MCF 10A (cell line): ENCODE results near the gene AGER. TPM values are rescaled to one million over a fixed set of nuclear protein-coding genes. Genes with fewer than 3 reads are reported as not detected.

Source experiments
- BruUV-seq: library from RNA; stranded (reverse); fragments of 400-500 nt; replicated peaks from 2 replicates; lab custom pipeline; 2021; lab: Mats Ljungman, UMichigan
- CTCF ChIA-PET: fragments of 300-600 bp; sonication (Branson Sonifier 250); formaldehyde crosslinking; extraction: SDS; loops from one replicate; lab custom pipeline; 2021; ENCODE audit warnings: antibody characterized with exemption, inconsistent platforms; lab: Yijun Ruan, JAX
- POLR2A ChIA-PET: fragments of 300-600, 350-650 bp; sonication (Branson Sonifier 250); formaldehyde crosslinking; extraction: SDS; loops from one replicate; lab custom pipeline; 2020; ENCODE audit warnings: antibody characterized with exemption, inconsistent platforms; lab: Yijun Ruan, JAX
- DNase-seq: peaks from one replicate; pipeline ENCODE4 v3.0.0-alpha.2; 2018; ENCODE audit not compliant: unreplicated experiment
- H3K27ac Mint-ChIP-seq: one replicate; pipeline ENCODE4 v1.8.0; 2022; ENCODE audit warnings: mild to moderate bottlenecking, low read depth, mixed read lengths; ENCODE audit not compliant: unreplicated experiment
- H3K27me3 Mint-ChIP-seq: one replicate; pipeline ENCODE4 v1.8.0; 2022; ENCODE audit warnings: mixed read lengths; ENCODE audit not compliant: insufficient read depth, unreplicated experiment
- H3K36me3 Mint-ChIP-seq: one replicate; pipeline ENCODE4 v1.8.0; 2022; ENCODE audit warnings: mild to moderate bottlenecking, moderate library complexity, mixed read lengths; ENCODE audit not compliant: insufficient read depth, unreplicated experiment
- H3K4me1 Mint-ChIP-seq: one replicate; pipeline ENCODE4 v1.8.0; 2022; ENCODE audit warnings: mixed read lengths; ENCODE audit not compliant: insufficient read depth, unreplicated experiment
- H3K4me3 Mint-ChIP-seq: one replicate; pipeline ENCODE4 v1.8.0; 2022; ENCODE audit warnings: mild to moderate bottlenecking, moderate library complexity, mixed read lengths; ENCODE audit not compliant: unreplicated experiment
- H3K9me3 Mint-ChIP-seq: one replicate; pipeline ENCODE4 v1.8.0; 2022; ENCODE audit warnings: mixed read lengths; ENCODE audit not compliant: unreplicated experiment
- CTCF ChIP-seq: fragments of 200-600 bp; IDR thresholded peaks from one replicate; pipeline ENCODE4 v1.8.0; 2022; ENCODE audit warnings: antibody characterized with exemption, mild to moderate bottlenecking; ENCODE audit not compliant: unreplicated experiment
- intact Hi-C: fragments of 100-400 bp; cut with micrococcal nuclease; formaldehyde crosslinking; loops from 2 replicates; pipeline ENCODE4 v1.14.1; 2022
- total RNA-seq: library from RNA; stranded (reverse); gene quantifications from 2 replicates; pipeline ENCODE4 v1.2.3, GENCODE V29; 2022

The AGER gene
- total RNA-seq, 1 experiment from 2014 or later = 8.0 TPM

- Mint-ChIP-seq H3K27me3 (no peaks in the 10 kb centered on the region), H3K9me3 (no peaks in the 10 kb centered on the region), H3K4me3 (peak overlapping the region; percentile 79), H3K36me3 (peaks cover 31% of the 10 kb centered on the region), H3K27ac (no peak overlapping the region), H3K4me1 (peaks cover 40% of the 10 kb centered on the region)
- no peak for DNase-seq
- BruUV-seq = no TSS peak
- no peak for TF ChIP-seq CTCF
- ChIA-PET CTCF (no interaction called here), POLR2A (interaction anchor here (0.6 kb wide), 1 partner anchor 569 kb away, joined by 3 read pairs; no protein-coding TSS in a partner anchor)
- intact Hi-C loops = no loop called here
Observed at GRCh38 chr6:32174416-32174815, 9.6 kb downstream of the AGER start.

- DNase-seq = no peak
- H3K27me3 Mint-ChIP-seq = no peaks in the 10 kb centered on the region
- no peaks in the 10 kb centered on the region for H3K9me3 Mint-ChIP-seq
- no TSS peak for BruUV-seq
- ChIA-PET POLR2A (interaction anchor here (0.7 to 1.4 kb wide), 2 partner anchors 15 to 18 kb away, joined by 3 read pairs; no protein-coding TSS in a partner anchor), CTCF (interaction anchor here (0.6 to 0.7 kb wide), 2 partner anchors 57 to 81 kb away, joined by 3 read pairs; no protein-coding TSS in a partner anchor)
- H3K27ac Mint-ChIP-seq = peak overlapping the region; percentile 7
- intact Hi-C loops = no loop called here
- H3K4me1 Mint-ChIP-seq = peaks cover 29% of the 10 kb centered on the region
- H3K36me3 Mint-ChIP-seq = peaks cover 21% of the 10 kb centered on the region
- no peak for TF ChIP-seq CTCF
- no peak overlapping the region for H3K4me3 Mint-ChIP-seq
Observed at GRCh38 chr6:32173051-32173727, 10.9 kb downstream of the AGER start.

GRCh38 chr6:32171234-32171633, 12.8 kb downstream of the AGER start:
- no TSS peak for BruUV-seq
- intact Hi-C loops = no loop called here
- no peak for DNase-seq
- ChIA-PET CTCF (no interaction called here), POLR2A (no interaction called here)
- Mint-ChIP-seq H3K4me3 (no peak overlapping the region), H3K36me3 (peaks cover 17% of the 10 kb centered on the region), H3K9me3 (no peaks in the 10 kb centered on the region), H3K27me3 (no peaks in the 10 kb centered on the region), H3K27ac (no peak overlapping the region), H3K4me1 (peaks cover 20% of the 10 kb centered on the region)
- no peak for TF ChIP-seq CTCF

- no peak overlapping the region for H3K4me3 Mint-ChIP-seq
- POLR2A ChIA-PET = no interaction called here
- no peak overlapping the region for H3K27ac Mint-ChIP-seq
- H3K9me3 Mint-ChIP-seq = no peaks in the 10 kb centered on the region
- H3K36me3 Mint-ChIP-seq = peaks cover 18% of the 10 kb centered on the region
- DNase-seq = no peak
- no peak for TF ChIP-seq CTCF
- H3K27me3 Mint-ChIP-seq = no peaks in the 10 kb centered on the region
- intact Hi-C loops = no loop called here
- peaks cover 18% of the 10 kb centered on the region for H3K4me1 Mint-ChIP-seq
- CTCF ChIA-PET = interaction anchor here (1.0 kb wide), 1 partner anchor 15 kb away, joined by 3 read pairs; no protein-coding TSS in a partner anchor
- no TSS peak for BruUV-seq
Observed at GRCh38 chr6:32170294-32170693, 13.8 kb downstream of the AGER start.
